Tibial artery (tissue), 4 donors: ENCODE data around the gene C22orf31.

Experiments
- DNase-seq, 2 donors: peaks; one replicate each; pipeline ENCODE4 v3.0.0-alpha.2; 2019
- H3K27ac ChIP-seq, 2 donors: fragments of 200-600 bp; sonication (generic) in 1 of 2; 1 replicate in 1 of 2; 2 replicates in 1 of 2; pipeline ENCODE4 v1.5.1; 2018 to 2019; ENCODE audit warnings: mild to moderate bottlenecking in 1 of 2
- H3K27me3 ChIP-seq, 2 donors: fragments of 200-600 bp; sonication (generic) in 1 of 2; one replicate each; pipeline versions ENCODE4 v1.5.1 to v1.6.0; 2016 to 2019
- H3K36me3 ChIP-seq, 3 donors: fragments of 200-600 bp; sonication (generic) in 2 of 3; one replicate each; pipeline ENCODE4 v1.5.1; 2016 to 2019; ENCODE audit warnings: mild to moderate bottlenecking in 2 of 3
- H3K4me1 ChIP-seq, 4 donors: fragments of 200-600 bp; sonication (generic) in 2 of 4; 1 replicate in 3 of 4; 2 replicates in 1 of 4; pipeline ENCODE4 v1.5.1; 2016 to 2019
- H3K4me3 ChIP-seq, 2 donors: fragments of 200-600 bp; sonication (generic) in 1 of 2; 1 replicate in 1 of 2; 2 replicates in 1 of 2; pipeline ENCODE4 v1.5.1; 2018 to 2019; ENCODE audit warnings: mild to moderate bottlenecking in 2 of 2
- H3K9me3 ChIP-seq, 3 donors: fragments of 200-600 bp; sonication (generic) in 1 of 3; one replicate each; pipeline ENCODE4 v1.5.1; 2016 to 2019
- intact Hi-C: fragments of 100-400 bp; cut with DNase I; formaldehyde crosslinking; loops from one replicate; pipeline ENCODE4 v1.15.0; 2023; ENCODE audit warnings: low total_unique reads
- TF ChIP-seq, protein P1 (sequence below), 2 experiments: fragments of 200-600 bp in 1 of 2; fragments of 450-650 bp in 1 of 2; IDR thresholded peaks; one replicate each; pipeline ENCODE4 v1.5.1; 2017 to 2019; ENCODE audit warnings: antibody characterized with exemption in 2 of 2, mild to moderate bottlenecking in 1 of 2, moderate library complexity in 1 of 2

Gene C22orf31

DNA sequence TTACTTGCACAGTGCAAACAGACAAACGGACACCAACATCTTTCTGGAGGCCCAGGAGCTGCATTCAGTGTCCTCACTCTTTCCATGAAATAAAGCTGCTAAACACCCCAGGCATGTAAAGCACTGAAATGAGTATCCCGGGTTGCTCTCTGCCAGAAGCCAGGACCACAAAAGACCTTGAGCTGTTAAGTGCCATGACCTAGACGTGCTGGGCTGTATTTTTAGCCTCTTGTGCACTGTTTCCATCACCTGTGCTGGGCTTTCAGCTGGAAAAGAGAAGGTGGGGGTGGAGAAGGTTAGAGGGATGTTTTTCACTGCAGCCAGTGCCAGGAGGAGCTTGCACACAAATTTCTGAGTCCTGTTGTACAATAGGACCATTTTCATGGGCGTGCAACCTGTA lies 7.8 kb upstream of the C22orf31 start:
- intact Hi-C loops, result no loop called here
- Histone ChIP-seq H3K4me3 (no peak overlapping the region), H3K36me3 (no peaks in the 10 kb centered on the region), H3K27ac (no peak overlapping the region), H3K4me1 (peaks cover 0 to 31% (median 25%) of the 10 kb centered on the region in 4 donors), H3K27me3 (no peaks in the 10 kb centered on the region), H3K9me3 (no peaks in the 10 kb centered on the region)
- no peak for DNase-seq
- TF ChIP-seq, protein P1, sequence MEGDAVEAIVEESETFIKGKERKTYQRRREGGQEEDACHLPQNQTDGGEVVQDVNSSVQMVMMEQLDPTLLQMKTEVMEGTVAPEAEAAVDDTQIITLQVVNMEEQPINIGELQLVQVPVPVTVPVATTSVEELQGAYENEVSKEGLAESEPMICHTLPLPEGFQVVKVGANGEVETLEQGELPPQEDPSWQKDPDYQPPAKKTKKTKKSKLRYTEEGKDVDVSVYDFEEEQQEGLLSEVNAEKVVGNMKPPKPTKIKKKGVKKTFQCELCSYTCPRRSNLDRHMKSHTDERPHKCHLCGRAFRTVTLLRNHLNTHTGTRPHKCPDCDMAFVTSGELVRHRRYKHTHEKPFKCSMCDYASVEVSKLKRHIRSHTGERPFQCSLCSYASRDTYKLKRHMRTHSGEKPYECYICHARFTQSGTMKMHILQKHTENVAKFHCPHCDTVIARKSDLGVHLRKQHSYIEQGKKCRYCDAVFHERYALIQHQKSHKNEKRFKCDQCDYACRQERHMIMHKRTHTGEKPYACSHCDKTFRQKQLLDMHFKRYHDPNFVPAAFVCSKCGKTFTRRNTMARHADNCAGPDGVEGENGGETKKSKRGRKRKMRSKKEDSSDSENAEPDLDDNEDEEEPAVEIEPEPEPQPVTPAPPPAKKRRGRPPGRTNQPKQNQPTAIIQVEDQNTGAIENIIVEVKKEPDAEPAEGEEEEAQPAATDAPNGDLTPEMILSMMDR (IDR thresholded peaks at IDR 0.05), result no peak

DNA sequence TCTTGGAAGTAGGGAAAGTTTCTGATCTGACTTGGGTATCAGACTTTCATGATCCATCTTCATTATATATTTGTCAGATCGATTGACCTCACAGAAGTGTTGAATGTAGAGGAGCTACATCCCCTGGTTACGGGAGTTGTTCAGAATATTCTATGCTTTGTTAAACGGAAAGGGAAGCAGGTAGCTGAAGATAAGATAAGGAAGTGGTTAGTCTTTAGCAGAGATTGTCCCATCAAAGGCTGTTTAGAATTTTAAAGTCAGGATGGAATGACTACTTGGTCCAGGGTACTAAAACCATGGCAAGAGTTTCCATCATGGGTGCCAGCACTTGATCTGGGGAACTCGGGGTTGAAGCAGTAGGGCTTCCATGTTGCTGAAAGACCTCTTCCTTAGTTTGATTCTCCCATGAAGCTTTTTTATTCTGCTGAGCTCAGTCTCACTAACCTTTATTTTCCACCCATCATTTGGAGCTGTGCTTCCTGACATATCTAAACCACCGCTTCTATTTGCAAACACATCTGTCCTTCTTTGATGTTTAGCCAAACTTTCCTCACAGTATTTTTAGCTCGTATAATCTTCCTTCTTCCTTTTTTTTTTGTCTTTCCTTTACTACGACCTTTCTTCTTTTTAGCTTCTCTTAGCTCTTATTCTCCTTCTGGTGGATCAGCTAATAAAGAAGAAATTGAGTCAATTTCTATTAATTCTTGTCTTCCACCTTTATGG lies 4.0 kb upstream of the C22orf31 start:
- TF ChIP-seq, protein P1 (IDR thresholded peaks at IDR 0.05), result no peak
- no peaks in the 10 kb centered on the region for H3K9me3 ChIP-seq
- intact Hi-C loops, result no loop called here
- no peak overlapping the region for H3K4me3 ChIP-seq
- DNase-seq, result no peak
- H3K27me3 ChIP-seq, result peaks cover 0 to 3% of the 10 kb centered on the region in 2 donors
- H3K27ac ChIP-seq, result no peak overlapping the region
- no peaks in the 10 kb centered on the region for H3K4me1 ChIP-seq
- no peaks in the 10 kb centered on the region for H3K36me3 ChIP-seq

DNA sequence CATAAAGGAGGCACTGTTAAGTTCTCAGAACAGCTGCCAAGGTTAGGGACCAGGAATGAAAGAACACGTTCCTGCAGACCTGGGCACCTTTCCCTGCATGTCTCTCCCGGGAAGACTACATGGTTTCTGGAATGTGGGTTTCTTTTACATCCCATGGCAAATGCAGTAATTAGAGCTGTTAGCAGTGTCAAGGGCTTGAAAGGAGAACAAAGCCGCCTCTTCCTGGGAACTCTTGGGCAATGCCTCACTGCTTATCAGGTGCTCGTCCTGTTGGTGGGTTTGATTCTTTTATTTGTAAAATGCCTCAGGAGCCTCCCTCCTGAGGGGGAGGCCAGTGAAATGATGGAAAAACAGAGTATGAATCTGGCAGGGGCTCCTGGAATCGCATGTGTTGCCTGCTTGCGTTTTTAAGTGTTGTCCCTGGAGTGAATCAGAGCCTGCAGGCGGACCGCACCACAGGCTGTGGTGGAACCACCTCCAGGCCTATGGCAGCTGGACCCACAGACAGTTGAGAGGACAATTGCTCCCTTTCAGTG lies 723 bp upstream of the C22orf31 start:
- Histone ChIP-seq H3K4me3 (no peak overlapping the region), H3K9me3 (no peaks in the 10 kb centered on the region), H3K4me1 (no peaks in the 10 kb centered on the region), H3K27ac (no peak overlapping the region), H3K36me3 (no peaks in the 10 kb centered on the region), H3K27me3 (peaks cover 0 to 3% of the 10 kb centered on the region in 2 donors)
- intact Hi-C loops, result no loop called here
- DNase-seq, result no peak
- TF ChIP-seq, protein P1 (IDR thresholded peaks at IDR 0.05), result no peak

DNA sequence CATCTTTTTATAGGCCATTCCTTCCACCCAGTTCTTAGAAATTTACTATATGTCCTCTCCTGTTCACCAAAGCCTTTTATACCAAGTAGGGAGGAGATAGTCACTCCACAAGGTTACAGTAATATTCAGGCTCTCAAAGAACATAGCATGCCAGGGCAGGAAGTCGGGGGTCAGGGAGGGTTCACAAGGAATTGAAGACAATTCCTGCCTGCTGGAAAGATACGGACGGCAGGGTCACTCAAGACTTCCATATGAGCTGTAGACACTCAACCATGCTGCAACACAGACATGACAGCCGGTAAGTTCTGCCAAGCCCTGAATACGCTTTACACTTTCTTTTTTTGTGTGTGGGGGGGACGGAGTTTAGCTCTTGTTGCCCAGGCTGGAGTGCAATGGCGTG lies 700 bp downstream of the C22orf31 start:
- H3K4me3 ChIP-seq, result no peak overlapping the region
- H3K36me3 ChIP-seq, result no peaks in the 10 kb centered on the region
- TF ChIP-seq, protein P1 (IDR thresholded peaks at IDR 0.05), result no peak
- intact Hi-C loops, result no loop called here
- H3K9me3 ChIP-seq, result no peaks in the 10 kb centered on the region
- DNase-seq, result no peak
- H3K27ac ChIP-seq, result no peak overlapping the region
- no peaks in the 10 kb centered on the region for H3K4me1 ChIP-seq
- peaks cover 0 to 3% of the 10 kb centered on the region in 2 donors for H3K27me3 ChIP-seq

DNA sequence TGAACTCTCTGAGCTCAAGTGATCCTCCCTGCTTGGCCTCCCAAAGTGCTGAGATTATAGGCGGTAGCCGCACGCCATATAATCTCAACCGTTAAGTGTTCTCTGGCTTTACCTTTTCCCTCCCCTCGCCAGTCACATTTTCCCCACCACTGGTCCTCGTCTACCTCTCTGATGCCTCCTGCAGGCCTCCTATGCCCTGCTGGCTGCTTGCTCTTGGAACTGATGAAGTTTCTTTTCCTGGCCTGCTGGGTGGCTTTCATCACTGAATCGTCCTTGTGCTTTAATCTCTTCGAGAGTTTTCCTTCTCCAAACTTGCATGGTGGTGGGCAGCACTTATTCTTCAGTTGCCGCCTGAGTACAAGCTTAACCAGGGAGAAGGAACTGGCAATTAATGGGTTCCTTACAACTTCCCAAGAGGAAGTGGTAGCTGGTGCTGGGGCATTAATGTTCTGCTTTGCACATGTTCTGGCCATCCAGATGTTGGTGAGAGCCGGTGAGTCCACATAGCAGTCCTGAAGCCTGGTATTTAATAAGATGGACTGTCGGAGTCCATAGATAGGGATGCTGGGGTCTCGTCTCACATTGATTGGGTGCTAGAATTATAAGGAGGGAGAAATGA lies 1.3 kb downstream of the C22orf31 start:
- Histone ChIP-seq H3K27me3 (peaks cover 0 to 3% of the 10 kb centered on the region in 2 donors), H3K36me3 (no peaks in the 10 kb centered on the region), H3K4me3 (no peak overlapping the region), H3K4me1 (no peaks in the 10 kb centered on the region), H3K9me3 (no peaks in the 10 kb centered on the region), H3K27ac (no peak overlapping the region)
- intact Hi-C loops, result no loop called here
- DNase-seq, result no peak
- TF ChIP-seq, protein P1 (IDR thresholded peaks at IDR 0.05), result no peak
